OCI-LY3 (cell line): ENCODE measurements around the gene TOM1L2.

ENCODE experiments used
- H2AFZ ChIP-seq: fragments of 200-600, 300-600 bp; shearing (Covaris generic); 2 replicates; pipeline ENCODE4 v1.6.0; 2014; ENCODE audit warnings: antibody characterized with exemption, low read depth, low read length
- H3K27ac ChIP-seq: fragments of 200-600, 300-600 bp; sonication (generic); 2 replicates; pipeline ENCODE4 v1.5.1; 2014; ENCODE audit warnings: mild to moderate bottlenecking, low read length, moderate library complexity, mixed read lengths
- H3K27me3 ChIP-seq: fragments of 200-600, 300-600 bp; sonication (generic); 2 replicates; pipeline ENCODE4 v1.6.1; 2014; ENCODE audit warnings: low read depth, low read length, mixed read lengths
- H3K36me3 ChIP-seq: fragments of 200-600, 300-600 bp; sonication (generic); replicated peaks from 2 replicates; pipeline ENCODE3; 2014; ENCODE audit warnings: low read depth, low read length, mixed read lengths
- H3K4me1 ChIP-seq: fragments of 300-600, 200-600 bp; sonication (generic); 2 replicates; pipeline ENCODE4 v1.6.1; 2014; ENCODE audit warnings: low read length, mixed read lengths
- H3K4me2 ChIP-seq: fragments of 200-600, 300-600 bp; sonication (generic); 2 replicates; pipeline ENCODE4 v1.6.1; 2014; ENCODE audit warnings: low read length, mixed read lengths
- H3K4me3 ChIP-seq: fragments of 300-600, 200-600 bp; sonication (generic); 2 replicates; pipeline ENCODE4 v1.5.1; 2014; ENCODE audit warnings: antibody characterized with exemption, mild to moderate bottlenecking, low read length, moderate library complexity
- H3K79me2 ChIP-seq: fragments of 300-600, 200-600 bp; shearing (Covaris generic); 2 replicates; pipeline ENCODE4 v1.6.1; 2014; ENCODE audit warnings: mild to moderate bottlenecking, low read length, mixed read lengths
- H3K9ac ChIP-seq: fragments of 300-600, 200-600 bp; shearing (Covaris generic); 2 replicates; pipeline ENCODE4 v1.6.0; 2014; ENCODE audit warnings: mild to moderate bottlenecking, low read length, moderate library complexity
- H3K9me3 ChIP-seq: fragments of 200-600, 300-600 bp; shearing (Covaris generic); 2 replicates; pipeline ENCODE4 v1.6.1; 2014; ENCODE audit warnings: low read length, mixed read lengths; ENCODE audit not compliant: insufficient read depth
- H4K20me1 ChIP-seq: fragments of 200-600, 300-600 bp; sonication (generic); 2 replicates; pipeline ENCODE4 v1.6.1; 2016; ENCODE audit warnings: low read length, mixed read lengths; ENCODE audit not compliant: insufficient read depth
- CTCF ChIP-seq: fragments of 200-600, 300-600 bp; sonication (generic); IDR thresholded peaks from 2 replicates; pipeline ENCODE4 v1.5.1; 2014; ENCODE audit warnings: antibody characterized with exemption, low read length, low read depth
- EZH2phosphoT487 ChIP-seq: fragments of 200-600 bp; shearing (Covaris generic); IDR thresholded peaks from 2 replicates; pipeline ENCODE4 v1.6.1; 2018; ENCODE audit warnings: antibody characterized with exemption, mixed run types, low read depth

Gene TOM1L2

GRCh38 chr17:17929655-17930380 lies 42.4 kb downstream of the TOM1L2 start:
- no peaks in the 10 kb centered on the region for H4K20me1 ChIP-seq
- H2AFZ ChIP-seq: no peak overlapping the region
- H3K4me2 ChIP-seq: no peak overlapping the region
- H3K4me1 ChIP-seq: peaks cover 2% of the 10 kb centered on the region; the same call in 1 of the 2 replicates
- H3K9me3 ChIP-seq: no peaks in the 10 kb centered on the region
- no peak overlapping the region for H3K9ac ChIP-seq
- TF ChIP-seq CTCF (no peak), EZH2phosphoT487 (no peak)
- no peaks in the 10 kb centered on the region for H3K36me3 ChIP-seq
- no peak overlapping the region for H3K4me3 ChIP-seq
- H3K79me2 ChIP-seq: no peaks in the 10 kb centered on the region
- no peak overlapping the region for H3K27ac ChIP-seq
- no peaks in the 10 kb centered on the region for H3K27me3 ChIP-seq

- peaks cover 4% of the 10 kb centered on the region; the same call in 1 of the 2 replicates for H3K4me1 ChIP-seq
- no peak for TF ChIP-seq EZH2phosphoT487
- TF ChIP-seq CTCF: no peak
- no peak overlapping the region for H3K4me2 ChIP-seq
- H3K9ac ChIP-seq: no peak overlapping the region
- H3K27me3 ChIP-seq: no peaks in the 10 kb centered on the region
- no peaks in the 10 kb centered on the region for H3K9me3 ChIP-seq
- H3K79me2 ChIP-seq: no peaks in the 10 kb centered on the region
- no peak overlapping the region for H3K27ac ChIP-seq
- no peaks in the 10 kb centered on the region for H4K20me1 ChIP-seq
- no peak overlapping the region for H2AFZ ChIP-seq
- H3K36me3 ChIP-seq: no peaks in the 10 kb centered on the region
- no peak overlapping the region for H3K4me3 ChIP-seq
These were observed 43.6 kb downstream of the TOM1L2 start for GRCh38 chr17:17928398-17929287.

- peaks cover 4% of the 10 kb centered on the region; the same call in 1 of the 2 replicates for H3K4me1 ChIP-seq
- H2AFZ ChIP-seq: no peak overlapping the region
- TF ChIP-seq EZH2phosphoT487 (no peak), CTCF (no peak)
- H3K9ac ChIP-seq: no peak overlapping the region
- no peak overlapping the region for H3K4me2 ChIP-seq
- H4K20me1 ChIP-seq: no peaks in the 10 kb centered on the region
- H3K36me3 ChIP-seq: no peaks in the 10 kb centered on the region
- no peaks in the 10 kb centered on the region for H3K9me3 ChIP-seq
- H3K4me3 ChIP-seq: no peak overlapping the region
- no peaks in the 10 kb centered on the region for H3K27me3 ChIP-seq
- H3K79me2 ChIP-seq: no peaks in the 10 kb centered on the region
- H3K27ac ChIP-seq: no peak overlapping the region
These were observed 45.3 kb downstream of the TOM1L2 start for GRCh38 chr17:17926840-17927449.

- TF ChIP-seq EZH2phosphoT487: no peak
- TF ChIP-seq CTCF: no peak
- Histone ChIP-seq H3K4me1 (peaks cover 4% of the 10 kb centered on the region; the same call in 1 of the 2 replicates), H3K9ac (no peak overlapping the region), H2AFZ (no peak overlapping the region), H3K27me3 (no peaks in the 10 kb centered on the region), H3K79me2 (no peaks in the 10 kb centered on the region), H3K36me3 (no peaks in the 10 kb centered on the region), H3K4me2 (no peak overlapping the region), H3K9me3 (no peaks in the 10 kb centered on the region), H4K20me1 (no peaks in the 10 kb centered on the region), H3K4me3 (no peak overlapping the region), H3K27ac (no peak overlapping the region)
These were observed 46.2 kb downstream of the TOM1L2 start for GRCh38 chr17:17926036-17926435.
